OCI-LY1 (cell line): Measurements from ENCODE around the gene DIP2B.

Experiments
- H2AFZ ChIP-seq: fragments of 200-600 bp; sonication (generic), shearing (Covaris generic); 2 replicates; pipeline ENCODE4 v1.6.0; 2014; ENCODE audit warnings: antibody characterized with exemption, mild to moderate bottlenecking, low read length
- H3F3A ChIP-seq: fragments of 200-600 bp; sonication (generic), shearing (Covaris generic); 2 replicates; pipeline ENCODE4 v1.6.0; 2014; ENCODE audit warnings: mild to moderate bottlenecking, antibody characterized with exemption, low read length, moderate library complexity; ENCODE audit not compliant: insufficient read depth
- H3K27ac ChIP-seq: fragments of 200-600 bp; sonication (generic); 2 replicates; pipeline ENCODE4 v1.5.1; 2014; ENCODE audit warnings: low read length, mixed run types, mild to moderate bottlenecking, low read depth; ENCODE audit not compliant: poor library complexity, severe bottlenecking
- H3K27me3 ChIP-seq: fragments of 200-600 bp; sonication (generic); 2 replicates; pipeline ENCODE4 v1.6.0; 2014; ENCODE audit warnings: antibody characterized with exemption, mild to moderate bottlenecking, low read length, moderate library complexity; ENCODE audit not compliant: insufficient read depth
- H3K36me3 ChIP-seq: fragments of 200-600 bp; sonication (generic); 2 replicates; pipeline ENCODE4 v1.6.1; 2014; ENCODE audit warnings: mild to moderate bottlenecking, antibody characterized with exemption, low read length, moderate library complexity, mixed read lengths; ENCODE audit not compliant: insufficient read depth
- H3K4me1 ChIP-seq: fragments of 200-600 bp; sonication (generic); 2 replicates; pipeline ENCODE4 v1.5.1; 2014; ENCODE audit warnings: mild to moderate bottlenecking, low read length, moderate library complexity; ENCODE audit not compliant: insufficient read depth, severe bottlenecking
- H3K4me2 ChIP-seq: fragments of 200-600 bp; sonication (generic), shearing (Covaris generic); 2 replicates; pipeline ENCODE4 v1.6.1; 2014; ENCODE audit warnings: low read length
- H3K4me3 ChIP-seq: fragments of 200-600 bp; sonication (generic); 2 replicates; pipeline ENCODE4 v1.5.1; 2014; ENCODE audit warnings: low read length, low read depth, mild to moderate bottlenecking, mixed read lengths; ENCODE audit not compliant: poor library complexity, severe bottlenecking
- H3K79me2 ChIP-seq: fragments of 200-600 bp; shearing (Covaris generic); 2 replicates; pipeline ENCODE4 v1.6.1; 2016; ENCODE audit warnings: mixed run types, low read length, mixed read lengths; ENCODE audit not compliant: insufficient read depth
- H3K9ac ChIP-seq: fragments of 200-600 bp; sonication (generic), shearing (Covaris generic); 2 replicates; pipeline ENCODE4 v1.6.1; 2014; ENCODE audit warnings: mild to moderate bottlenecking, low read length, mixed read lengths
- H3K9me2 ChIP-seq: fragments of 200-600 bp; sonication (generic), shearing (Covaris generic); 2 replicates; pipeline ENCODE4 v1.6.1; 2014; ENCODE audit warnings: low read depth, mild to moderate bottlenecking, low read length, mixed read lengths
- H3K9me3 ChIP-seq: fragments of 200-600 bp; shearing (Covaris generic); 2 replicates; pipeline ENCODE4 v1.6.1; 2014; ENCODE audit warnings: low read length, mixed read lengths
- H4K20me1 ChIP-seq: fragments of 200-600 bp; sonication (generic), shearing (Covaris generic); 2 replicates; pipeline ENCODE4 v1.6.0; 2016; ENCODE audit warnings: mild to moderate bottlenecking, low read length; ENCODE audit not compliant: insufficient read depth
- CTCF ChIP-seq: fragments of 200-600 bp; sonication (generic), shearing (Covaris generic); IDR thresholded peaks from 2 replicates; pipeline ENCODE4 v1.5.1; 2017; ENCODE audit warnings: mild to moderate bottlenecking, antibody characterized with exemption, low read length, moderate library complexity, mixed read lengths
- EZH2 ChIP-seq: fragments of 200-600 bp; sonication (generic), shearing (Covaris generic); IDR thresholded peaks from 2 replicates; pipeline ENCODE4 v1.8.0; 2017; ENCODE audit warnings: borderline replicate concordance, mixed run types, mild to moderate bottlenecking, antibody characterized with exemption, low read length, moderate library complexity, mixed read lengths

DIP2B gene

DNA sequence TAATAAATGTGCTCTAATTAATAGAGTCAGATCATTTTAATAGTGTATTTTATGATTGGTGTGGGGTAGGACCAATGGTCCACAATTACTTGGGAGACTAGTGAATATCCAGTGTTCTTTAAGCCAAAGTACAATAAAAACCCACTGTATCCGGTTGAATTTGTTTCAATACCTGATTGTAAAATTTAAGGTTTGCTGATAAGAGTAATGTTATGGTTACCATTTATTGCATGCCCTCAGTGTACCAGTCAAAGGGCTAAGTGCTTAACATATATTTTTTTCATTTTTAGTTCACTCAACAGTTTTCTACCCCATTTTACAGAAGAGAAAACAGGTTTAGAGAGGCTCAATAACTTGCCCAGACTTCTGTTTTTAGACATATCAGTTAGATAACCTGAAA lies 161.2 kb downstream of the DIP2B start:
- H3K4me3 ChIP-seq = no peak overlapping the region
- H2AFZ ChIP-seq = no peak overlapping the region
- H3K36me3 ChIP-seq = no peaks in the 10 kb centered on the region
- H3F3A ChIP-seq = no peaks in the 10 kb centered on the region
- no peaks in the 10 kb centered on the region for H3K9me2 ChIP-seq
- no peaks in the 10 kb centered on the region for H3K4me1 ChIP-seq
- H3K27ac ChIP-seq = no peak overlapping the region
- H3K4me2 ChIP-seq = no peak overlapping the region
- TF ChIP-seq CTCF (no peak), EZH2 (no peak)
- no peaks in the 10 kb centered on the region for H3K79me2 ChIP-seq
- H3K27me3 ChIP-seq = no peaks in the 10 kb centered on the region
- H3K9ac ChIP-seq = no peak overlapping the region
- no peaks in the 10 kb centered on the region for H4K20me1 ChIP-seq
- H3K9me3 ChIP-seq = no peaks in the 10 kb centered on the region

DNA sequence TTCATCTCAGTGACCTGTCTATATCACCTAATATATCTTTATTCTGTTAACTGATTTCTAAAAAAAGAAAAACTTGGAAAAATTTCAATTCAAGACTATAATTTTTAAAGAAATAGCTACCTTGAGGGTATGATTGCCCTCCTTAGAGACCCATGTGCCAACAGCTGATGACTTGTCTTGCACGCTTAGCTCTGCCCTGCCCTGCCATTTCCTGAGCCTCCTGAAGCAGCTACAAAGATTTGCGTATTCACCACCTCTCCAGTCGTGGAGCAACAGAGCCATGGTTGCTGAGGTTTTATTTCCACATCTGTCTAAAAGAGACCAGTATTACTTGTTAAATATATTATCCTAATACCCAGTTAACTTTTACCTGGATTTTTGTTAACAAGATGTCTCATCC lies 167.4 kb downstream of the DIP2B start:
- Histone ChIP-seq H3F3A (no peaks in the 10 kb centered on the region), H4K20me1 (no peaks in the 10 kb centered on the region), H3K36me3 (peaks cover 18% of the 10 kb centered on the region; the same call in 1 of the 2 replicates), H3K9me3 (no peaks in the 10 kb centered on the region), H3K4me2 (no peak overlapping the region), H3K79me2 (no peaks in the 10 kb centered on the region), H3K27ac (no peak overlapping the region), H2AFZ (no peak overlapping the region), H3K4me3 (no peak overlapping the region), H3K9me2 (no peaks in the 10 kb centered on the region), H3K27me3 (no peaks in the 10 kb centered on the region), H3K4me1 (peaks cover 10% of the 10 kb centered on the region), H3K9ac (no peak overlapping the region)
- no peak for TF ChIP-seq CTCF
- no peak for TF ChIP-seq EZH2

- H4K20me1 ChIP-seq = no peaks in the 10 kb centered on the region
Measured at GRCh38 chr12:50676756-50677155, 172.0 kb downstream of the DIP2B start.

More at GRCh38 chr12:50676756-50677155, 172.0 kb downstream of the DIP2B start:
- H3K9ac ChIP-seq = no peak overlapping the region
- H3K36me3 ChIP-seq = peaks cover 42% of the 10 kb centered on the region
- H3K9me2 ChIP-seq = no peaks in the 10 kb centered on the region
- H3K27ac ChIP-seq = no peak overlapping the region
- H3F3A ChIP-seq = no peaks in the 10 kb centered on the region; the same call in 1 of the 2 replicates
- no peaks in the 10 kb centered on the region for H3K9me3 ChIP-seq
- no peak overlapping the region for H3K4me3 ChIP-seq
- no peak for TF ChIP-seq EZH2
- no peak for TF ChIP-seq CTCF
- H3K4me1 ChIP-seq = peaks cover 8% of the 10 kb centered on the region
- no peaks in the 10 kb centered on the region for H3K27me3 ChIP-seq
- H3K79me2 ChIP-seq = no peaks in the 10 kb centered on the region
- no peak overlapping the region for H2AFZ ChIP-seq
- H3K4me2 ChIP-seq = no peak overlapping the region
